Stimulated activated CD4-positive, alpha-beta T cell treated with anti-CD3 and anti-CD28 coated beads, TNF-alpha, amount 100 ng/mL, for 48 hours (primary cell): Measurements from ENCODE around the gene IFNAR1.

Experiments
- DNase-seq, 3 donors: peaks; one replicate each; pipeline ENCODE4 v3.0.0-alpha.2; 2020; ENCODE audit warnings: low read depth in 3 of 3

IFNAR1 gene

GRCh38 chr21:33402001-33402979 is 77.5 kb downstream of the IFNAR1 start:
- no peak for DNase-seq

- DNase-seq: no peak
Measured at GRCh38 chr21:33403128-33403785, 78.5 kb downstream of the IFNAR1 start, which contains the start of gene IFNGR2. Gene IFNGR2 (plus strand): TSS chr21:33403413. CDS start chr21:33403544, 131 bp downstream.

- no peak for DNase-seq
Measured at GRCh38 chr21:33403786-33404585, 79.2 kb downstream of the IFNAR1 start.

GRCh38 chr21:33406493-33406892 is 81.7 kb downstream of the IFNAR1 start:
- no peak for DNase-seq
